Neural crest cell (in vitro differentiated cells): ENCODE data around the gene DOCK4. TPM values are rescaled to one million over a fixed set of nuclear protein-coding genes. Genes with fewer than 3 reads are reported as not detected.

ENCODE experiments used
- DNase-seq: peaks from one replicate; pipeline ENCODE4 v3.0.0; 2021; ENCODE audit warnings: low read depth, mixed read lengths, low spot score
- H3K27ac Mint-ChIP-seq: one replicate; pipeline ENCODE4 v1.8.0; 2021; ENCODE audit warnings: mild to moderate bottlenecking, mixed read lengths; ENCODE audit not compliant: unreplicated experiment
- H3K27me3 Mint-ChIP-seq: 2 replicates; pipeline ENCODE4 v1.8.0; 2021; ENCODE audit warnings: low read depth, mild to moderate bottlenecking, mixed read lengths
- H3K36me3 Mint-ChIP-seq: 2 replicates; pipeline ENCODE4 v1.8.0; 2021; ENCODE audit warnings: low read depth, mild to moderate bottlenecking, mixed read lengths
- H3K4me1 Mint-ChIP-seq: 2 replicates; pipeline ENCODE4 v1.8.0; 2021; ENCODE audit warnings: mixed read lengths
- H3K4me3 Mint-ChIP-seq: one replicate; pipeline ENCODE4 v1.8.0; 2021; ENCODE audit warnings: mild to moderate bottlenecking, mixed read lengths
- H3K9me3 Mint-ChIP-seq: 2 replicates; pipeline ENCODE4 v1.8.0; 2021; ENCODE audit warnings: mixed read lengths
- total RNA-seq: library from RNA; stranded (reverse); gene quantifications from 2 replicates; pipeline ENCODE4 v1.2.1, GENCODE V29; 2021
- TF ChIP-seq, protein P1 (sequence below): fragments of 200-600 bp; sonication (generic); conservative IDR thresholded peaks from 2 replicates; pipeline ENCODE4 v1.5.0; 2021; ENCODE audit warnings: antibody characterized with exemption, mild to moderate bottlenecking

The DOCK4 gene
- total RNA-seq, 1 donor from 2014 or later, result 15.3 TPM

DNA sequence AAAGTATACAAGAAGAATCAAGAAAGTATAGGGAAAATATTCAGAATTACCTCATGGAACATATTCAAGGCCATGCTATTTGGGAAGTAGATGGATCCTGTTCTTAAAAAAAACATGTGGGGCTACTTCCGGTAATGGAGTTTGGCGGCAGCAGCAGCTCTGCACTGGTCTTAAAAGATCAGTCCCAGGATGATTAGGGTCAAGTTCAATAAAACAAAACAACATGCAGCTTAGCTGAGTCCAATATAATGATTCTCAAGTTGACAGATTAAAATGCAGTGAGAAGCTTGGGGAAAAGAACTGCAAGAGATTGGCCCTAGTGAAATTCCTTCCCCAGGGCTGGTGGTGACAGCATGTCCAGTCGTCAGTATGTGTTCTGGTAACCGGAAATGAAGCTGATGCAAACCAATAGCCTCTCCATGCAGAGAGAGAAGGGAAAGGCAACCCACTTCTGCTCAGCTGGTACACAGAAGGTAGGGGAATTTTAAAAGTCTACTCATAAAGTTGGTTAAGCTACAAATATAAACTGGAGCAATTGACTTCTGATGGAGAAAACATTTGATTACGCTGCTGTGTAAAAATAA is 338.8 kb downstream of the DOCK4 start:
- H3K27me3 Mint-ChIP-seq, result no peaks in the 10 kb centered on the region
- H3K4me1 Mint-ChIP-seq, result peaks cover 8% of the 10 kb centered on the region
- H3K4me3 Mint-ChIP-seq, result no peak overlapping the region
- DNase-seq, result no peak
- TF ChIP-seq, protein P1, sequence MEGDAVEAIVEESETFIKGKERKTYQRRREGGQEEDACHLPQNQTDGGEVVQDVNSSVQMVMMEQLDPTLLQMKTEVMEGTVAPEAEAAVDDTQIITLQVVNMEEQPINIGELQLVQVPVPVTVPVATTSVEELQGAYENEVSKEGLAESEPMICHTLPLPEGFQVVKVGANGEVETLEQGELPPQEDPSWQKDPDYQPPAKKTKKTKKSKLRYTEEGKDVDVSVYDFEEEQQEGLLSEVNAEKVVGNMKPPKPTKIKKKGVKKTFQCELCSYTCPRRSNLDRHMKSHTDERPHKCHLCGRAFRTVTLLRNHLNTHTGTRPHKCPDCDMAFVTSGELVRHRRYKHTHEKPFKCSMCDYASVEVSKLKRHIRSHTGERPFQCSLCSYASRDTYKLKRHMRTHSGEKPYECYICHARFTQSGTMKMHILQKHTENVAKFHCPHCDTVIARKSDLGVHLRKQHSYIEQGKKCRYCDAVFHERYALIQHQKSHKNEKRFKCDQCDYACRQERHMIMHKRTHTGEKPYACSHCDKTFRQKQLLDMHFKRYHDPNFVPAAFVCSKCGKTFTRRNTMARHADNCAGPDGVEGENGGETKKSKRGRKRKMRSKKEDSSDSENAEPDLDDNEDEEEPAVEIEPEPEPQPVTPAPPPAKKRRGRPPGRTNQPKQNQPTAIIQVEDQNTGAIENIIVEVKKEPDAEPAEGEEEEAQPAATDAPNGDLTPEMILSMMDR, result no peak
- peaks cover 7% of the 10 kb centered on the region for H3K36me3 Mint-ChIP-seq
- no peak overlapping the region for H3K27ac Mint-ChIP-seq
- H3K9me3 Mint-ChIP-seq, result no peaks in the 10 kb centered on the region

GRCh38 chr7:111866787-111867186 is 339.4 kb downstream of the DOCK4 start:
- Mint-ChIP-seq H3K27me3 (no peaks in the 10 kb centered on the region), H3K9me3 (no peaks in the 10 kb centered on the region), H3K27ac (no peak overlapping the region), H3K4me3 (no peak overlapping the region), H3K4me1 (peaks cover 8% of the 10 kb centered on the region), H3K36me3 (peaks cover 6% of the 10 kb centered on the region)
- no peak for DNase-seq
- TF ChIP-seq, protein P1, result no peak

GRCh38 chr7:111865430-111865829 is 340.8 kb downstream of the DOCK4 start:
- Mint-ChIP-seq H3K9me3 (peaks cover 3% of the 10 kb centered on the region), H3K4me1 (peaks cover 8% of the 10 kb centered on the region), H3K36me3 (peaks cover 12% of the 10 kb centered on the region), H3K27ac (no peak overlapping the region), H3K27me3 (no peaks in the 10 kb centered on the region), H3K4me3 (no peak overlapping the region)
- DNase-seq, result no peak
- TF ChIP-seq, protein P1, result no peak

DNA sequence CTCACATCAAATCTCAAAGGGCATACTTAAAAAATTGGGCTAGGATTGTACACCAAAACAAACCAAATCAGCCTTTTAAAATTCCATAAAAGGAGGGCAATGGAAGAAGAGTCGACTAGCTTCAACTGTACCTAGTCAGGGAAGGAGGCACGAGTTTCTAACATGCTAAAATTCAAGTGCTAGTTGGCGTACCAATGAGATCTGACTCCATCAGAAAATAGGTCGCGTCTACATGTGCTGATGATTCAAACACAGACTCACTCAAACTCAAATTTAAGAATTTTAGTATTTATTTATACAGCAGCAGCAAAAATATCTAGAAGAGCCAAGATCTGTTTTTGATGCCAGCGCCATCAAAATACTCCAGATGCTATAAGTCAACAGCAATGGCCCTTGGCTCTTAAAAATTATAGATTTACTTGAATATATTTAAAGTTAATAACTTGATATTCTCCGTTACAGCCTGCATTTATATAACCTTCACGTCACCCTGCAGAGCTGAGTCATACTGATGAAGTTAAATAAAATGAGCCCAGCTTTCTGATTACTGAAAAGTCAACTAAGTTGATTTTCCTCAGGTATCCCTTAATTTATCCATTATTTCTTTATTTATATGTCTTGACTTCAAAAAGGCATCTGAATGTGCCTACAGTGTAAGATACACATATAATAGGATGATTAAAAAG is 341.8 kb downstream of the DOCK4 start:
- Mint-ChIP-seq H3K9me3 (peaks cover 7% of the 10 kb centered on the region), H3K4me1 (peaks cover 8% of the 10 kb centered on the region), H3K27ac (no peak overlapping the region), H3K27me3 (no peaks in the 10 kb centered on the region), H3K4me3 (no peak overlapping the region), H3K36me3 (peaks cover 19% of the 10 kb centered on the region)
- no peak for DNase-seq
- TF ChIP-seq, protein P1, result no peak

DNA sequence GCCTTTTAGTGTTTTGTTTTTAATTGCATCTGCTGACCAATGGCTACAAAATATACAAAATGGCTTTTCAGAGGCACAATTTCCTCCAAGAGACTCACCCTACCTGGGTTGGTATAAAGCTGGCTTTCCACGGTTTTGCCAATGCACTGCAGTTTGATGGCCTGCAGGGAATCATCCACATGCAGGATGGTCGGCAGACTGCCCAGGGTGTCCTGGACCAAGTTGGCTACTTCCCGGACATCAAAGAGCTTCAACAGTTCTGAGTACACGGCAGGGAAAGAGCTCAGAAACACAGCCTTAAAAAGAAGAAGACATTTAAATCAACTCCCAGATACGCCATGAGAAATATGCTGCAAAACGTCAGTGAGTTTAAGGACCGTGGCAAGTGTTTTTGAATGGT is 342.9 kb downstream of the DOCK4 start:
- Mint-ChIP-seq H3K27me3 (no peaks in the 10 kb centered on the region), H3K27ac (no peak overlapping the region), H3K36me3 (peaks cover 19% of the 10 kb centered on the region), H3K4me3 (no peak overlapping the region), H3K4me1 (peaks cover 8% of the 10 kb centered on the region), H3K9me3 (peaks cover 7% of the 10 kb centered on the region)
- DNase-seq, result no peak
- TF ChIP-seq, protein P1, result no peak
